ENCODE data around the gene EZH1.

DNA sequence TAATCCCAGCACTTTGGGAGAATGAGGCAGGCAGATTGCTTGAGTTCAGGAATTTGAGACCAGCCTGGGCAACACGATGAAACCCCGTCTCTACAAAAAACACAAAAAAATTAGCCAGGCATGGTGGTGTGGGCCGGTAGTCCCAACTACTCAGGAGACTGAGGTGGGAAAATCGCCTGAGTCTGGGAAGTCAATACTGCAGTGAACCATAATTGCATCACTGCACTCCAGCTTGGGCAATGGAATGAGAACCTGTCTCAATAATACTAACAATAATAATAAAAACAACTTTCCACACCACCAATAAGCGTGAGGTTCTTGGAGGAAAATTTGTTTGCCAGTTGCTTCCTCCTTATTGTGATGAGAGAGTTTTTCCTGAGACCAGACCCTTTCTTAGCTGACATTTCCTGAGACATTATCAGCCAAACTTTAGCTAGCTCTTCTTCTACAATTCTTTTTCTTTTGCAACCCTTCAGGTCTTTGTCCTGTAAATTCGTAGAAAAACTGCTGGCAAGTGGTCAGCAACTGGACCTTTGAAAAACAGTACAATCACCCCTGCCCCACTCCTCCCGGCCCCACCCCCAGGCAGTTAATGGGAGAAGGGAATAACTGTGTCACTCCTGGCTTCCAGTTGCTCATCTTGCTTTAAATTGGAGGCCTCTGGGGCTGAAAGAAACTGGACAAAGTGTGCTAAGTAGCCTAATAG lies 3.5 kb upstream of the EZH1 start:
- TF ChIP-seq, protein P1, sequence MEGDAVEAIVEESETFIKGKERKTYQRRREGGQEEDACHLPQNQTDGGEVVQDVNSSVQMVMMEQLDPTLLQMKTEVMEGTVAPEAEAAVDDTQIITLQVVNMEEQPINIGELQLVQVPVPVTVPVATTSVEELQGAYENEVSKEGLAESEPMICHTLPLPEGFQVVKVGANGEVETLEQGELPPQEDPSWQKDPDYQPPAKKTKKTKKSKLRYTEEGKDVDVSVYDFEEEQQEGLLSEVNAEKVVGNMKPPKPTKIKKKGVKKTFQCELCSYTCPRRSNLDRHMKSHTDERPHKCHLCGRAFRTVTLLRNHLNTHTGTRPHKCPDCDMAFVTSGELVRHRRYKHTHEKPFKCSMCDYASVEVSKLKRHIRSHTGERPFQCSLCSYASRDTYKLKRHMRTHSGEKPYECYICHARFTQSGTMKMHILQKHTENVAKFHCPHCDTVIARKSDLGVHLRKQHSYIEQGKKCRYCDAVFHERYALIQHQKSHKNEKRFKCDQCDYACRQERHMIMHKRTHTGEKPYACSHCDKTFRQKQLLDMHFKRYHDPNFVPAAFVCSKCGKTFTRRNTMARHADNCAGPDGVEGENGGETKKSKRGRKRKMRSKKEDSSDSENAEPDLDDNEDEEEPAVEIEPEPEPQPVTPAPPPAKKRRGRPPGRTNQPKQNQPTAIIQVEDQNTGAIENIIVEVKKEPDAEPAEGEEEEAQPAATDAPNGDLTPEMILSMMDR (IDR thresholded peaks at IDR 0.05; ENCODE audit: poor library complexity) = no peak
- TF ChIP-seq EZH2 (IDR thresholded peaks at IDR 0.05; ENCODE audit: borderline replicate concordance) = no peak
- no peak for TF ChIP-seq EZH2phosphoT487 (IDR thresholded peaks at IDR 0.05; ENCODE audit: low read depth, severe bottlenecking, unreplicated experiment)
